ENCODE data around the gene MIER3. TPM values are rescaled to one million over a fixed set of nuclear protein-coding genes. Genes with fewer than 3 reads are reported as not detected.

Gene MIER3
- total and polyA plus RNA-seq, 9 of the 15 experiments (the other 6 are each of a cell fraction or from before 2014, with no cell fraction given): 4.1 to 29.3 (median 13.0) TPM

- TF ChIP-seq HMGXB4 (CRISPR knock-in tag; IDR thresholded peaks at IDR 0.05): no peak
- TF ChIP-seq TEAD1 (CRISPR knock-in tag; IDR thresholded peaks at IDR 0.05): peak in 1 of 2 experiments; percentile 94; a peak in 2 of 4 replicates
- no peak for TF ChIP-seq NR4A1 (CRISPR knock-in tag; IDR thresholded peaks at IDR 0.05)
- peak; percentile 95 for TF ChIP-seq NR4A1 (tag; IDR thresholded peaks at IDR 0.05)
- TF ChIP-seq PTRF (tag; IDR thresholded peaks at IDR 0.05): no peak
- peak; percentile 39; the same call in 1 of the 2 replicates for TF ChIP-seq ADNP (tag; IDR thresholded peaks at IDR 0.05)
- peak; percentile 63; the same call in 1 of the 2 replicates for TF ChIP-seq SMARCE1 (IDR thresholded peaks at IDR 0.05)
- TF ChIP-seq, protein P1, sequence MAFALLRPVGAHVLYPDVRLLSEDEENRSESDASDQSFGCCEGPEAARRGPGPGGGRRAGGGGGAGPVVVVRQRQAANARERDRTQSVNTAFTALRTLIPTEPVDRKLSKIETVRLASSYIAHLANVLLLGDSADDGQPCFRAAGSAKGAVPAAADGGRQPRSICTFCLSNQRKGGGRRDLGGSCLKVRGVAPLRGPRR (CRISPR knock-in tag; IDR thresholded peaks at IDR 0.05): no peak
- no peak for TF ChIP-seq ZBTB8A (IDR thresholded peaks at IDR 0.05; ENCODE audit: partially characterized antibody)
- peak; percentile 98 for TF ChIP-seq CEBPB (tag; IDR thresholded peaks at IDR 0.05)
- TF ChIP-seq RAD21 (CRISPR knock-in tag; conservative IDR thresholded peaks at IDR 0.05 in 1 of 2, IDR thresholded peaks at IDR 0.05 in 1 of 2): 0 out of 4 replicates have a peak, but pooled peaks of 1 of the 2 experiments have one; percentile 5
- peak in 1 of 2 experiments; percentile 51; a peak in 1 of 4 replicates for TF ChIP-seq MAZ (CRISPR knock-in tag; conservative IDR thresholded peaks at IDR 0.05 in 1 of 2, IDR thresholded peaks at IDR 0.05 in 1 of 2)
- TF ChIP-seq, protein P2, sequence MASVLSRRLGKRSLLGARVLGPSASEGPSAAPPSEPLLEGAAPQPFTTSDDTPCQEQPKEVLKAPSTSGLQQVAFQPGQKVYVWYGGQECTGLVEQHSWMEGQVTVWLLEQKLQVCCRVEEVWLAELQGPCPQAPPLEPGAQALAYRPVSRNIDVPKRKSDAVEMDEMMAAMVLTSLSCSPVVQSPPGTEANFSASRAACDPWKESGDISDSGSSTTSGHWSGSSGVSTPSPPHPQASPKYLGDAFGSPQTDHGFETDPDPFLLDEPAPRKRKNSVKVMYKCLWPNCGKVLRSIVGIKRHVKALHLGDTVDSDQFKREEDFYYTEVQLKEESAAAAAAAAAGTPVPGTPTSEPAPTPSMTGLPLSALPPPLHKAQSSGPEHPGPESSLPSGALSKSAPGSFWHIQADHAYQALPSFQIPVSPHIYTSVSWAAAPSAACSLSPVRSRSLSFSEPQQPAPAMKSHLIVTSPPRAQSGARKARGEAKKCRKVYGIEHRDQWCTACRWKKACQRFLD (CRISPR knock-in tag; IDR thresholded peaks at IDR 0.05): peak; percentile 96
- TF ChIP-seq MEIS2 (IDR thresholded peaks at IDR 0.05; ENCODE audit: partially characterized antibody): peak; percentile 97
- peak; percentile 74 for TF ChIP-seq CEBPG (CRISPR knock-in tag; IDR thresholded peaks at IDR 0.05)
- peak; percentile 62 to 95 for TF ChIP-seq CEBPG (tag; conservative IDR thresholded peaks at IDR 0.05 in 1 of 2, IDR thresholded peaks at IDR 0.05 in 1 of 2)
- TF ChIP-seq ZNF134 (CRISPR knock-in tag; conservative IDR thresholded peaks at IDR 0.05): peak; percentile 55; the same call in 1 of the 2 replicates
- peak; percentile 97 for TF ChIP-seq TEAD4 (IDR thresholded peaks at IDR 0.05; ENCODE audit: low read length)
- TF ChIP-seq TEAD4 (CRISPR knock-in tag; IDR thresholded peaks at IDR 0.05; ENCODE audit: borderline replicate concordance): no peak
- TF ChIP-seq CTBP1 (IDR thresholded peaks at IDR 0.05; ENCODE audit: borderline replicate concordance): peak; percentile 78; the same call in 1 of the 2 replicates
- peak; percentile 39; the same call in 1 of the 2 replicates for TF ChIP-seq MEF2A (IDR thresholded peaks at IDR 0.05; ENCODE audit: control insufficient read depth, low read depth, low read length)
- TF ChIP-seq ZNF584 (CRISPR knock-in tag; IDR thresholded peaks at IDR 0.05; ENCODE audit: low read depth): peak; percentile 93
- peak; percentile 99 for TF ChIP-seq KDM1A (IDR thresholded peaks at IDR 0.05)
- TF ChIP-seq TAF7 (tag; IDR thresholded peaks at IDR 0.05): no peak
- peak; percentile 81; the same call in 1 of the 2 replicates for TF ChIP-seq OTX1 (CRISPR knock-in tag; IDR thresholded peaks at IDR 0.05)
- peak; percentile 72; the same call in 1 of the 2 replicates for TF ChIP-seq ELF4 (CRISPR knock-in tag; IDR thresholded peaks at IDR 0.05)
These were observed 31.9 kb upstream of the MIER3 start (continued) for GRCh38 chr5:56983593-56984361.
